GM18517 (cell line): ENCODE measurements around the gene RNASEH2C.
"Not testable (repeated sequence)": the region's sequence is repeated elsewhere in the genome, so short reads cannot be mapped to it uniquely, and the experiment has no call there.

Experiments used
- ATAC-seq: cut with Tn5 transposase; IDR thresholded peaks from one replicate; pipeline ENCODE4 v1.9.1; 2021; ENCODE audit warnings: mild to moderate bottlenecking, moderate library complexity; ENCODE audit not compliant: unreplicated experiment

The RNASEH2C gene

GRCh38 chr11:65720211-65720934, at the start of gene RNASEH2C:
TSS of gene RNASEH2C (minus strand) at chr11:65720798. CDS start at chr11:65720758, 40 bp downstream.
- peak; percentile 72 for ATAC-seq

- ATAC-seq = not testable (repeated sequence)
Observed at GRCh38 chr11:65767806-65768205, 47.2 kb upstream of the RNASEH2C start.

GRCh38 chr11:65767406-65767805, 46.8 kb upstream of the RNASEH2C start:
- no peak for ATAC-seq

GRCh38 chr11:65766535-65766934, 45.9 kb upstream of the RNASEH2C start:
- ATAC-seq = no peak

- no peak for ATAC-seq
Observed at GRCh38 chr11:65764434-65764833, 43.8 kb upstream of the RNASEH2C start.

- ATAC-seq = not testable (repeated sequence)
Observed at GRCh38 chr11:65762816-65763215, 42.2 kb upstream of the RNASEH2C start.

- not testable (repeated sequence) for ATAC-seq
Observed at GRCh38 chr11:65762169-65762568, 41.6 kb upstream of the RNASEH2C start.

- ATAC-seq = no peak
Observed at GRCh38 chr11:65745049-65745448, 24.5 kb upstream of the RNASEH2C start.

GRCh38 chr11:65744699-65745042, 24.1 kb upstream of the RNASEH2C start:
- ATAC-seq = no peak

GRCh38 chr11:65744026-65744698, 23.6 kb upstream of the RNASEH2C start:
- no peak for ATAC-seq

GRCh38 chr11:65743681-65744025, 23.1 kb upstream of the RNASEH2C start:
- ATAC-seq = no peak

GRCh38 chr11:65742353-65742752, 21.8 kb upstream of the RNASEH2C start:
- no peak for ATAC-seq

- no peak for ATAC-seq
Observed at GRCh38 chr11:65741185-65741584, 20.6 kb upstream of the RNASEH2C start.

- ATAC-seq = no peak
Observed at GRCh38 chr11:65739022-65739421, 18.4 kb upstream of the RNASEH2C start.

- no peak for ATAC-seq
Observed at GRCh38 chr11:65736810-65737209, 16.2 kb upstream of the RNASEH2C start.

GRCh38 chr11:65735111-65735510, 14.5 kb upstream of the RNASEH2C start:
- not testable (repeated sequence) for ATAC-seq

GRCh38 chr11:65730461-65730860, 9.9 kb upstream of the RNASEH2C start:
- ATAC-seq = no peak

GRCh38 chr11:65727865-65728264, 7.3 kb upstream of the RNASEH2C start:
- no peak for ATAC-seq

- no peak for ATAC-seq
Observed at GRCh38 chr11:65726660-65727059, 6.1 kb upstream of the RNASEH2C start.

- no peak for ATAC-seq
Observed at GRCh38 chr11:65722261-65722660, 1.7 kb upstream of the RNASEH2C start.

GRCh38 chr11:65719871-65720210, 757 bp downstream of the RNASEH2C start:
- no peak for ATAC-seq

- ATAC-seq = no peak
Observed at GRCh38 chr11:65718964-65719492, 1.6 kb downstream of the RNASEH2C start.
